Smooth muscle cell of the brain vasculature (primary cell): ENCODE measurements around the gene MMS19.
"Not testable (repeated sequence)": the region's sequence is repeated elsewhere in the genome, so short reads cannot be mapped to it uniquely, and the experiment has no call there.

ENCODE experiments used
- DNase-seq: peaks from one replicate; pipeline ENCODE4 v3.0.0-alpha.2; 2012; ENCODE audit warnings: low read depth, low spot score

MMS19 gene

DNA sequence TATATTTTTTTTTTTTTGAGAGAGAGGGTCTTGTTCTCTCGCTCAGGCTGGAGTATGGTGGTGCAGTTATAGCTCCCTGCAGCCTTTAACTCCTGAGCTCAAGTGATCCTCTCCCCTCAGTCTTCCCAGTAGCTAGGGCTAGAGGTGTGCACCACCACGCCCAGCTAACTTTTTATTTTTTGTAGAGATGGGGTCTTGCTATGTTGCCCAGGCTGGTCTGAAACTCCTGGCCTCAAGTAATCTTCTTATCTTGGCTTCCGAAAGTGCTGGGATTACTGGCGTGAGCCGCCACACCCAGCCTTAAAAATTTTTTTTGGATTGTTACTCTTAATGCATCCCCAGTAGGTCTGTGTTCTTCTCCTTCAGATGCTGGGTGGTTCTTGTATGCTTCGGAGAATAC, 4.7 kb upstream of the MMS19 start:
- no peak for DNase-seq

DNA sequence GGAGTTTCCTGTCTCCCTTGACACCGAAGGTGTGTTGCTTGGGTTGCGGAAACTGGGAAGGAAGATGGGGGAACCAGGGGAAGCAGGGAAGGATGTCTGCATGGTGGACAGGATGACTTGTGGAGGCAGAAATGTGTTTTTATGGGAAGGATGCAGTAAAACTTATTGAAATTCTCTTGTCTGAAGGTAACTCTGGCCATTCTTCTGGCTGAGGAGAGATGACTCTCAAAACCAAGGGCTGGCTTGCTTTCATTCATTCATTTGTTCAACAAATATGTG, 2.0 kb upstream of the MMS19 start:
- DNase-seq: no peak

DNA sequence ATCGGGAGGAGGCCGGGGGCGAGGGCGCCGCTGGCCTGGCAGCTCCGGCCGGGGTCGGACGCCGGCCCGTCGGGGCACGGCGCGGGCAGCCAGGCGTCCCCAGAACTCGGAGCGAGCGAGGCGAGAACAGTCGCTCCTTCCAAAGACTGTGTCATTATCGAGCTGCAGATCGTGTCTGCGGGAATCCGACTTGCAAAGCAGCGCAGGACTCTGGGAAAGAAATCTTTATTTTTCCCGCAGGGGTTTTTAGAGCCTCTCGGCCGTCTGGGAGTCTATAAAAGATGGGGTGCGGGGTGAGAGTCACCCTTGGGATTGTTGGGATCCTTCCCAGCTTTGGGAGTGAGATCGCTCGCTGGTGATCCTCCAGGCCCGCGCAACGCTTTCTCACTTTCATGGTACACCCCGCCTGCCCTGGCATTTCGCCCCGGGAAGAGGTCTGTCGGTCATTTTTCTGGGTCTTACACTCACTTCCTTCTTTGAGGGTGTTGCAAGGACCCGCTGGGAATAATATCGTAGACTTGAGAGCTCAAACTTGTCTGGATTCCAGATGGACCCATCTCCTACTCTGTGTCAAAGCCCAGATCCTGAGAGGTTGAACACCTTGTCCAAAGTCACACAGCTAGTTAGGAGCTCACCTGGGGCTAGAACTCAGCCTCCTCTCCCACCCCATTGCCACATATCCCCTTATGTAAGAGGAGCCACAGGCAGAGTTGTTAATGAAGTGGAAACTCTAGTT, 1.5 kb upstream of the MMS19 start:
- DNase-seq: no peak

DNA sequence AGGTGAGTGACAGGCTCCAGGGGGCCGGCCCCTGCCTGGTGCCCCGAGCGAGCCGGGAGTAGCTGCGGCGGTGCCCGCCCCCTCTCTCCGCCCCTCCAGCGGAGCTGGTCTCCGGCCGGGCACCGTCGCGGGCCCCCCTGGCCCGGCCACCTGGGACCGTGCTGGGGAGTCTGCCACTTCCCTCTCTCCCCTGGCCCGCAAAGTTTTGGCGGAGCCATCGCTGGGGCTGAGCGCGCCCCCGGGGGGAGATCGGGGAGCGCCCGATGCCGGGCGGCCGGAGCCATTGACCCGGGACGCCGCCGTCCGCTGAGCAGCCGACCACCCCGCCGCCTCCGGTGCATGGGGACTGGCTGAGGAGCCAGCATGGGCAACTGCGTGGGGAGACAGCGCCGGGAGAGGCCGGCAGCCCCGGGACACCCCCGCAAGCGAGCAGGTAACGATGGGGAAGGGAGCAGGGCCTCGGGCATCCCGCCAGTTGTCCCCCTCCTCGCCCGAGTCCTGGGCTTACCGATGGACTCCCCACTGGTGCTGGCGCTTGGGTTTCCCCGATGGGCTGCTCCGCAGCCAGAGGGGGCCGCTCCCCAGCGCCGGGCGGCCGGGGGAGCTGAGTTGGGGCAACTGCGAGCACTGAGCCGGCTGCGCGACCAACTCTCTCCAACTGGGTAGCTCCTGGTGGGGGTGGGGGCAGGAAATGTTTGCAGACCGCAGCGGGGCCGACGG, 779 bp upstream of the MMS19 start, which contains the start of gene UBTD1:
UBTD1 (plus strand) TSS at position 84 of the 720 bp plus-strand sequence; CDS start at position 364, 280 bp downstream.
- no peak for DNase-seq

DNA sequence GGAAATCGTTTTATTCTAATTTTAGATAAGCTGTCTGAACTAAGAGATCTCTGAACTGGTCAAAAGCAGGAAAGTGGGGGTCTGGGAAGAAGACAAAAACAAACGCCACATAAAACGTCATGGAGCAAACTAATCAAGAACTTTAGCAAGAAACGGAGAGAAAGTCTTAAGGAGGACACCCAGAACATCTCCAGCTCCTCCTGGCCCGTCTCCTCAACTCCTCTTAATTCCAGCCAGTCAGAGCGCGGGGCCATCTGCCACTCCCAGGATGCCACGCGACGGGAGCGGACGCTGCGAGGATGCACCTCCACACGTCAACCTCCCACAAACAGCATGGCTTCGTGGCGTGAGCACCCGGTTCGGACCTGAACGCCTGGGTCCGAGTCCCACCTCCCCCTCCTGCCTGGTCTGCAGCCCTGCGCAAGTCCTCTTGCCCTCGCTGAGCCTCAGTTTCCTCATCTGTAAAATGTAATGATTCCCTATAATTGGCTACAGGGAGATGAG, 598 bp downstream of the MMS19 start:
- DNase-seq: no peak

DNA sequence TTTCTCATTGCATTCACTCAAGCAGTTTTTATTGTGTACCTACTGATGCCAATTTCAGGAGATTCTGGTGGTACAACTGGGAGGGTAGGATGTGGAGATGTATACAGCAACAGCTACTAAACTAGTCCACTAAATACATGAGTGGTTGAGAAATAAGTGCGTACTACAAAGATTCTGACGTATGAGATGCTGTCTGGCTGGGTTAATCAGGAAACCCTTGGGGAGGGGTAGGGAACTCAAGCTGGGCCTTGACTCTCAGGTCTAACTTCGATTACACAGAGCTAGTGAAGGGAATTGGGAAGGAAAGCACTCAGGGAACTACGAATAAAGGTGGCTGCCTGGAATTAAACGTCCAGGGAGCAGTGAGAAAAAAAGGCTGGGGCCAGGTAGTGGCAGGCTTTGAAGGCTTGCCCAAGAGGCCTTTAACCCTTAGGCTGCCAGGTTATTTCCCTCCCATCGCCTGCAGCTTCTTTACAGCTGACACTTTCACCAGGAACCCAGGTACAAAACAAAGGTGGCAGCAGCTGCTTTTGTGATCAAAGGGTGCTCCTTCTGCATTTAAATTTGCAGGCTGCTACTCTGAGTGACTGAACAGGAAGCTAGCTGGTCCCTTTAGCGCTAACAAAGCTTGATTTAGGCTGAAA, 3.2 kb downstream of the MMS19 start:
- no peak for DNase-seq

DNA sequence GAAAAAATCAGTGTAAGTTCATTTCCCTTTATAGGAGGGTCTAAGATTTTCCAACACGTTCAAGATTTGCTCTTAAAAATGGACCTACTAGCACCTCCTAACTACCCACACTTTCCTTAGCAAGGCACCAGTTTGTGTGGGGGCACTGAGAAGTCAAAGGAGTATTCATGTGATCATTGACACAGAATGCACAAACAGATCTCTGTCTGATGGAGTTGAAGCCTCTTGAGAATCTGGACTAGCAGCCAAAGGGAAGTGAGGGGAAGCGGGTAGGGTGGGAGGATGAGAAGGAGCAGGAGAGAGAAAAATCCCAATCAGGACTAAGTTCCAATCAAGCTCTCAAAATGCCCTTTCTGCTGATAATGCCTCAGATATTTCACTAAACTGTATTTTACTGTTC, 4.1 kb downstream of the MMS19 start:
- no peak for DNase-seq

DNA sequence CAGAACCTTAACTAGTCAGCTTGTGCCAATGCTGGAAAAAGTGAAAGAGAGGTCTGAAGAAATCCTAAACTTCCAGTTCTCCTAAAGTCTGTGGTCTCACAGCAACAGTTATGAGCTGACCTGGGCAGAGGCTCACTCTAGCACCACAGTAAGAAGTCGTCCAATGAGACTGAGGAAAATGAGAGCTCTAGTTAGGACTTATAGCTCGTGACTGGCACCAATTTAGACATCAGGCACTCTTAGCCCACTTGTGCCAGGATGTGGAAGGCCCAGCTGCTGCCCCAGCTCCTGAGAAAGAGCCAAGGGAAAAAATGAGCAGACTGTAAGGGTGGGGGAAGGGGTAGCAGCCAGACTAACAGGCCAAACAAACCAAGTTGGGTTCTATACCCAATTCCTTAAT, 7.6 kb downstream of the MMS19 start:
- DNase-seq: no peak

DNA sequence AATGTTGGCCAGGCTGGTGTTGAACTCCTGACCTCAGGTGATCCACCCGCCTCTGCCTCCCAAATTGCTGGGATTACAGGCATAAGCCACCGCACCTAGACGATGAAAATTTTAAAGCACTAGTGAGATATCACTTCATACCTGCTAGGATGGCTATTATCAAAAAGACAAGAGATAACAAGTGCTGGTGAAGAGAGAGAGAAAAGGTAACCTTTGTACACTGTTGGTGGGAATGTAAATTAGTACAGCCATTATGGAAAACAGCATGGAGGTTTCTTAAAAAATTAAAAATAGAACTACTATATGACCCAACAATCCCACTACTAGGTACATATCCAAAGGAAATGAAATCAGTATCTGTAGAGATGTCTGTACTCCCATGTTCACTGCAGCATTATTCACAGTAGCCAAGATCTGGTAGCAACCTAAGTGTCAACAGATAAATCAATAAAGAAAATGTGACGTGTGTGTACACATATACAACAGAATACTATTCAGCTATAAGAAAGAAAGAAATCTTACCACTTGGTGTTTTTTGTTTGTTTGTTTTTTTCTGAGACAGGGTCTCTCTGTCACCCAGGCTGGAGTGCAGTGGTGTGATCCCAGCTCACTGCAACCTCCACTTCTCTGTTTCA, 12.5 kb downstream of the MMS19 start:
- no peak for DNase-seq

DNA sequence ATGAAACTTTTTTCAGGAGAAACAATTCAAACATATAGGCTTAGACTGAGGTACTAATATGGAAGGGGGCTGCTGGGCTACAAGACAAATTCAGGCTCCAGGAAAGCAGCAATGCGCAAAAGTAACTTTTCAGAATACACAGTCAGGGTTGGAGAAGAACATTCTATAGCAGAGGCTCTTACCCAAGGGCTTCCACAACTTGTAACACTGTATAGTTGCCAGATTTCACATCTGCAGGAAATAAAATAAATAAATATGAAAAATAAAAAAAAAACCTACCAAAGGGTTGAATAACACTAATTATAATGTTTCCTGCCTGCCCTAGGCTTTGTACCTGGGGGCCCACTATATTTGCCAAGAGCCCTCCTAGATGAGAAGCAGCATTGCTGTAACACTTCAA, 14.3 kb downstream of the MMS19 start:
- DNase-seq: no peak

DNA sequence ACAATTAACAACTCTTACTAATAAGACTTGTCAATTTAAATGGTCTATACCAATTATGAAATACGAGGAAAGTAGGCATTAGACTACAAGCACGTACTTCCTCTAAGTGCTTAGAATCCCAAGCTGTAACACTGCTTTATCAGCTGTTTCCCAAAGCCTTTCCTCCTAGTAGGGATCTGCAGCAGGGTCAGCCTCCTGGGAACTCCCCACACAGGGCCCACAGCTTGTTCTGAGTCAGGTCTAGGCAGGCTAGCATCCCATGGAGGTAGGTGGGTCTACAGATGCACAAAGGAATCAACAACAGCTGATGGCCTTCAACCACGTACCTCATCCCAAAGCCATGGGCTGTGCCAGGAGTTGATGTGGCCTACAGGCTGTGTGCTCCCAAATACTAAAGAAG, 14.7 kb downstream of the MMS19 start:
- no peak for DNase-seq

DNA sequence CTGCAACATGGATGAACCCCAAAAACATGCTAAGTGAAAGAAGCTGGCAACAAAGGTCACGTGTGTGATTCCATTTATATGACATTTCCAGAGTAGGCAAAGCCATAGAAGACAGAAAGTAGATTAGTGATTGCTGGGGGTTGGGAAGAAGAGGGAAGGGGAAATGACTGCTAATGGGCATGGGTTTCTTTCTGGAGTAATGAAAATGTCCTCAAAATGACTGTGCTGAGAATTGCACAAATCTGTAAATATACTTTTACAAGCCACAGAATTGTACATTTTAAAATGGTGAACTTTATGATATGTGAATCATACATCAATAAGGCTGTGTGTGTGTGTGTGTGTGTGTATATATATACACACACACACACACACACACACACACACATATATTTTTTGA, 15.8 kb downstream of the MMS19 start:
- no peak for DNase-seq

DNA sequence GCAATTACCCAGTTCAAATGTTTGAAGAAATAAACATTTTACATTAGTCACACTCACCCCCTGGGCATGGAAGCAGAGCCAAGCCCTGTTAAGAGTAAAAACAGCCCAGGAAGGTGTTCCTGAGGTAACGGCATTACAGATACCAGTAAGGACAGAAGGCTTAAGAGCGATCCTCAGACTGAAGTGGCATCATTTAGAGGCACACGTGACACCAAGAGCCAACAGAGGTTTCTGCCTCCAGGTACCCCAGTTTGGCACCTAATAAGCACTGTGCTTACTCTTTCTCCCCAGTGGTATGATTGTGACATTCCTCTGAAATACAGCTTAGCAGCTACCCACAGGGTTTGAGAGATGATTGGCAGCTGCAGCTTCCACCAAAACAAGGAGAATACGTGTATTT, 17.2 kb downstream of the MMS19 start:
- no peak for DNase-seq

DNA sequence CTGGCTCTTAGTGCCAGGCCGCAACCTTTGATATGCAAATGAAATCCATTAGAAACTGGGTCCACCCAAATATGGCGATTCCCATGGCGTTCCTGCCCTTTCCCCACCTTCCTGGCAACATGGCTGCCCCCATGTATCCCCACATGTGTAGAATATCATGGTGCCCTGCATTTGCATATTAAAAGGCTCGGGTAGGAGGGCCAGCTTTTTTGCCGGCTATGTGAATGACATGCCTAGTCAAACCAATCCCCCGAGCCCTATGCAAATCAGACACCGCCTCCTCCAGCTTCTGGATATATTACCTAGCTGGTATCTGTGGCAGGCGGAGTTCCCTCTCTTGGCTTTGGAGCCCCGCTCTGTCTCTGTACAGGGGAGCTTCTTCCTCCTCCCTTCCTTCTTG, 18.3 kb downstream of the MMS19 start:
- DNase-seq: no peak

DNA sequence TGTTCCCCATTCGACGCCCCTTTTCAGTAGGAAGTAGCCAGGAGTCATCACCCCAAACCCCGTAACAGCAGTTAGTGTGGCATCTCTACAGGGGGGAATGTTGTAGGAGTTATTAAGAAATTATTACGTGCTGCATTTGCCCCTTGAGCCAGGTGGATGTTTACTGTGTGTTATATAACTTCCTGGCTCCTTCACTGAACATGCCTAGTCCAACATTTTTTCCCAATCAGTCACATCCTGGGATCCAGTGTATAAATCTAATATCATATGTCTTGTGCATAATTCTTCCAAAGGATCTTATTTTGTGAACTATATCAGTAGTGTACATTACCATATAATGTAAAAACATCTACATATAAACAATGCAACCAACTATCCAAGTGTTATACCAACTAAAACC, 18.8 kb downstream of the MMS19 start:
- not testable (repeated sequence) for DNase-seq

DNA sequence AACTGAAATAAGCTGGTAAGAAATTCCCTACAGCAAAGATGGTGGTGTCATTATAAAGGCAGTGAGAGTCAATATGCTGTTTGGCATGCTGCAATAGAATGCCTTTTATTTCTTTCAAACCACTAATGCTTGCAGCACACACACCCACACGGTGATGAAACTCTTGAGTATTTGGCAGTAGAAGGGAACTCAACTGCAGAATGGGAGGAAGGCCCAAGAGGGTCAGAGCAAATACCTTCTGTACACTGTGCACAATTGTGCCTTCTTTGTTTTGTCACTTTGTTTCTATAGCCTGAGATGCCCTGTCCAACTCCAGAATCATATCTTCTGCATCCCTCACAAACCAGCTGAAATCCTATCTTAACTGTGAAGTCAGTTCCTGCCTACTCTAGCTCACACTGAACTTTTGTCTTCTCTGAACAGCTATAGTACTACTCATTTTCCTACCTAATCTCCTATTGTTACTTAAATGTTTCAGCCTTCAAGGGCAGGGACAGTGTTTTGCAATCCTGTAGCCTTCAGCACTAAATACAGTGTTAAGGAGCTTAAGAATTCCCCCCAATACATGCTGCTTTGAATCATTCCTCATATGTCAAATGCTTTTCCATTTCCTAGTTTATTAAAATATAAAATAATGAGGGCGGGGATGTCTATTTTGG, 22.2 kb downstream of the MMS19 start:
- DNase-seq: no peak

DNA sequence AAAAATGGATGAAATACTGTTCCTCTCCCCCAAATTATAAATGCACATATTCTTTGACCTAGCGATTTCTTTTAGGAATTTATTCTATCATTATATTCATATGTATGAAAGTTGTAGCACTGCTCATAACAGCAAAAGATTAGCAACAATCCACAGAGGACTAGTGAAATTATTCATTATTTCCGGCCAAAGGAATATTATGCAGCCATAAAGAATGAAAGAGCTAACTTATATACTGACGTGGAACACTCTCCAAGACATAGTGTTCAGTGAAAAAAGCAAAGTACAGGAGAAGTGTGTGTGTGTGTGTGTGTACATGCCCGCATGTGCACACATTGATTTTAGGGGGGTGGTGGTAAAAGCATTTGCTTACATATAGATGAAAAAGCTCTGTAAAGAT, 23.3 kb downstream of the MMS19 start:
- DNase-seq: no peak

DNA sequence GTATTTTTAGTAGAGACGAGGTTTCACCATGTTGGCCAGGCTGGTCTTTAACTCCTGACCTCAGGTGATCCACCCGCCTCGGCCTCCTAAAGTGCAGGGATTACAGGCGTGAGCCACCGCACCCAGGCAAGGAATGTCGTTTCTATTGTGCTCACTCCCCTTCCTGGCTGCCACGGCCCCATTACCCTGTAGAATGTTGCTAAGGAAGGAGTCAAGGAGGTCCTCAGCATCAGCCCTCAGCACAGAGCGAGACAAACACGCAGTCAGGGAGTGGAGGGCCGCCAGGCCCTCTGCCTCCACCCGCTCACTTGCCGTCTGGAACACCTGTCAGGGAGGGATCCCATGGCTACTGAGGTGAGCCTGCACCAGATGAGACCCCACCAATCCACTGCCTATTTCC, 29.4 kb downstream of the MMS19 start:
- not testable (repeated sequence) for DNase-seq

DNA sequence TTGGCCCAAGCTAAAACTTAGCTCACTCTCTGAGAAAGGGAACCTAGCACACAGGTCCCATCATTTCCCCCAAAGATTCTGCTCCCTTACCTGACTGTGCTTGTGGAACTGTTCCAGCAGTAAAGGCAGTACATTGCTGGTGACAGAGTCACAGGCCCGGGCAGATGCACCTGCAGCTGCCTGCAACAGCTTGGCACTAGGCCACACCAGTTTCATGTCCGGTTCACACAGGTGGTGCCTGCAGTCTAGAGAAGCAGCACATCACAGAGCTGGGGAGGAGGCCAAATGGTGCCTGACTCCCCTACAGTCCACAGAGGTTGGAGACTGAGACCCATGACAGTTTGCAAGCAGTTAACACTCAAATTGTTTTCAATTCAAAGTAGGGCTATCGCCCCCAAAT, 30.1 kb downstream of the MMS19 start:
- no peak for DNase-seq

DNA sequence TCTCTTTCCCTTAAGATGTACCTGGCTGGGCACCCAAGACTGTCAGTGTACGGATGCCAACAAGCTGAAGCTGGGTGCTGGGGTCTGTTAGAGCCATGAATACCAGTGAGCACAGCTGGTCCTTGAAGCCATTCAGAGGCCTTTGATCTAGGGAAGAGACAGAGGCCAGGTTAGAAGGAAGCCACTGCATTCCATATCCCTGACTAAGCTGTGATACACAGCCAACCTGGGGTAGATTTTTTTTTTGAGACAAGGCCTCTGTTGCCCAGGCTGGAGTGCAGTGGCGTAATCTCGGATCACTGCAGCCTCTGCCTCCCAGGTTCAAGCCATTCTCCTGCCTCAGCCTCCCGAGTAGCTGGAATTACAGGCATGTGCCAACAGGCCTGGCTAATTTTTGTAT, 31.5 kb downstream of the MMS19 start:
- DNase-seq: no peak

DNA sequence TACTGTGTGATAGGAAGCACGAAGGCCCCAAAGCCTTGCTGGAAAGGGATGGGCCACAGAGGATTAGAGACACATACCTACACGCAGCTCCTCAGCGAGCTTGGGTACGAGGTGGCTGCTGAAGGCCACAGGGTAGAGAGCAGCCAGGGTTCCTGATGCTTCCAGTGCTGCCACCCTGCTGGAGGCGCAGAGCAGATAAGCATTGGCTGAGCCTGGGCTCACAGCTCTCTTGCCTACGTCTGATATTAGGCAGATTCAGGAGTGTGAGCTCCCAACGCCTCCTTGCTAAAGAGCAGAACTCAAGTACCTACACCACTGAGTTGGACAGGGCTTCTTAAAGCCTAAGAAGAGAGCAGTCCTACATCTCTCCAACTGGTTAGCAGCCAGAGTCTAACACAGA, 32.2 kb downstream of the MMS19 start:
- DNase-seq: no peak

DNA sequence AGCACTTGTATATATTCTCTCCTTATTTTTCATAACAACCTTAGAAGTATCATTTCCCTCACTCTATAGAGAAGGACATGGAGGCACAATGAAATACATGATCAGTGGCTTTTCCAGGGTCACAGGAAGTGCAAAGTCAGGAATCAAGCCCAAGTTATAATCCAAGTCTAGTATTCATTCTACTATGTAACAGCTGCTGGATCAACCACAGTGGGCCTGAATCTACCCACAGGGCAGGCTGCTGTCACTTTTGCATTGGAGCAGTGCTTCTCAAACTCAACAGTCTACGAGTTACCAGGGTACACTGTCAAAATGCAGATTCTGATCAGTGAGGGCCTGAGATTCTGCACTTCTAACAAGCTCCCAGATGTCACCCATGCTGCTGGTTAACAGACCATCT, 34.0 kb downstream of the MMS19 start:
- no peak for DNase-seq
